K562 (cell line): ENCODE results near the gene COL25A1.

Experiments used
- BRD9 ChIP-seq: fragments of 450-650 bp; IDR thresholded peaks from 2 replicates; pipeline ENCODE4 v1.6.1; 2018; ENCODE audit warnings: low read depth; ENCODE audit not compliant: partially characterized antibody
- CTCF ChIP-seq, 3 experiments: IDR thresholded peaks in 2 of 3; conservative IDR thresholded peaks in 1 of 3; 2 replicates each; pipeline ENCODE4 v1.5.1; 2011 to 2012; ENCODE audit warnings: low read length in 3 of 3, mild to moderate bottlenecking in 3 of 3, control low read depth in 2 of 3, improper control_type of control experiment in 1 of 3, inconsistent platforms in 1 of 3, low read depth in 1 of 3, mixed read lengths in 1 of 3, moderate library complexity in 1 of 3; ENCODE audit not compliant: insufficient read depth in 2 of 3
- HNRNPL ChIP-seq: fragments of 200-400 bp; formaldehyde crosslinking; IDR thresholded peaks from 2 replicates; pipeline ENCODE4 v1.6.1; 2017; ENCODE audit warnings: low read depth, mild to moderate bottlenecking, low read length
- MAX ChIP-seq: sonication (generic); formaldehyde crosslinking; IDR thresholded peaks from 2 replicates; pipeline ENCODE4 v1.9.0; 2022; ENCODE audit warnings: mild to moderate bottlenecking, missing genetic modification reagents
- MEIS2 ChIP-seq: fragments of 450-650 bp; IDR thresholded peaks from 2 replicates; pipeline ENCODE4 v1.6.1; 2014; ENCODE audit warnings: mild to moderate bottlenecking; ENCODE audit not compliant: partially characterized antibody
- NFIX ChIP-seq: fragments of 250-450 bp; sonication (Bioruptor Pico); IDR thresholded peaks from 2 replicates; pipeline ENCODE4 v1.4.0; 2020; ENCODE audit warnings: low read depth, mild to moderate bottlenecking, moderate library complexity
- NFXL1 ChIP-seq: fragments of 450-650 bp; formaldehyde crosslinking; IDR thresholded peaks from 2 replicates; pipeline ENCODE4 v1.4.0; 2021; ENCODE audit warnings: mild to moderate bottlenecking
- RAD21 ChIP-seq, 2 experiments: fragments of 250-450 bp in 1 of 2; fragments of 450-650 bp in 1 of 2; sonication (Bioruptor Pico) in 1 of 2; formaldehyde crosslinking in 1 of 2; IDR thresholded peaks in 1 of 2; conservative IDR thresholded peaks in 1 of 2; 2 replicates each; pipeline versions ENCODE4 v1.4.0 to v1.8.0; 2020 to 2022; ENCODE audit warnings: mild to moderate bottlenecking in 2 of 2, moderate library complexity in 1 of 2
- RCOR1 ChIP-seq, 2 experiments: IDR thresholded peaks; 2 replicates each; pipeline ENCODE4 v1.6.1; 2012; ENCODE audit warnings: low read depth in 2 of 2, low read length in 2 of 2, borderline replicate concordance in 1 of 2, improper control_type of control experiment in 1 of 2
- TEAD4 ChIP-seq, 2 experiments: sonication (generic) in 1 of 2; formaldehyde crosslinking in 1 of 2; IDR thresholded peaks; 2 replicates each; pipeline versions ENCODE4 v1.6.1 to v1.8.0; 2012 to 2022; ENCODE audit warnings: borderline replicate concordance in 1 of 2, inconsistent platforms in 1 of 2, low read length in 1 of 2, mild to moderate bottlenecking in 1 of 2, missing genetic modification reagents in 1 of 2
- ZSCAN32 ChIP-seq: fragments of 450-650 bp; formaldehyde crosslinking; IDR thresholded peaks from 2 replicates; pipeline ENCODE4 v1.4.0; 2020; ENCODE audit warnings: mild to moderate bottlenecking, moderate library complexity

GRCh38 chr4:108762559-108763225 is 539.8 kb downstream of the COL25A1 start, which contains the start of gene ETNPPL:
- no peak for TF ChIP-seq TEAD4 (IDR thresholded peaks at IDR 0.05; ENCODE audit: low read length)
- TF ChIP-seq TEAD4 (CRISPR knock-in tag; IDR thresholded peaks at IDR 0.05; ENCODE audit: borderline replicate concordance) = no peak
- TF ChIP-seq RAD21 (CRISPR knock-in tag; conservative IDR thresholded peaks at IDR 0.05 in 1 of 2, IDR thresholded peaks at IDR 0.05 in 1 of 2) = no peak
- no peak for TF ChIP-seq BRD9
- TF ChIP-seq NFXL1 (CRISPR knock-in tag) = no peak
- TF ChIP-seq CTCF (IDR thresholded peaks at IDR 0.05 in 2 of 3, conservative IDR thresholded peaks at IDR 0.05 in 1 of 3; ENCODE audit: insufficient read depth in 2 of 3, low read depth in 1 of 3, low read length in 3 of 3) = no peak
- no peak for TF ChIP-seq RCOR1 (IDR thresholded peaks at IDR 0.05; ENCODE audit: borderline replicate concordance in 1 of 2, low read depth in 2 of 2, low read length in 2 of 2)
- TF ChIP-seq MEIS2 = no peak
- TF ChIP-seq ZSCAN32 (CRISPR knock-in tag) = no peak
- TF ChIP-seq NFIX (CRISPR knock-in tag) = no peak
- no peak for TF ChIP-seq MAX
- TF ChIP-seq HNRNPL = no peak
